Measurements from ENCODE around the gene BEAN1. TPM values are rescaled to one million over a fixed set of nuclear protein-coding genes. Genes with fewer than 3 reads are reported as not detected.
A peak's percentile ranks its signal among the peaks of the same experiment; 100 is the strongest.

BEAN1 gene
- total and polyA plus RNA-seq, 3 experiments from 2014 or later = 0.09 TPM; not detected in 2

- no peaks in the 10 kb centered on the region for H3K9me3 Mint-ChIP-seq
- Histone ChIP-seq H3K36me3 (ENCODE audit: insufficient read depth, low read length) (no peaks in the 10 kb centered on the region), H3K27ac (ENCODE audit: low read depth, low read length) (no peak overlapping the region), H3K4me1 (ENCODE audit: insufficient read depth, low read length) (no peaks in the 10 kb centered on the region), H3K4me3 (ENCODE audit: low read length) (no peak overlapping the region), H3K9me3 (ENCODE audit: low read length) (no peaks in the 10 kb centered on the region), H3K27me3 (ENCODE audit: insufficient read depth, low read length, poor library complexity, severe bottlenecking) (no peaks in the 10 kb centered on the region)
- DNase-seq = no peak
- ChIA-PET POLR2A (no interaction called here), CTCF (interaction anchor here (1.2 kb wide), 1 partner anchor 87 kb away, joined by 4 read pairs; no protein-coding TSS in a partner anchor)
- no peak overlapping the region for H3K4me3 Mint-ChIP-seq
- peaks cover 0 to 5% (median 4%) of the 10 kb centered on the region in 3 donors for H3K4me1 Mint-ChIP-seq
- H3K27ac Mint-ChIP-seq = no peak overlapping the region
- H3K27me3 Mint-ChIP-seq = peaks cover 0 to 2% of the 10 kb centered on the region in 2 donors
- H3K36me3 Mint-ChIP-seq = no peaks in the 10 kb centered on the region
Observed at GRCh38 chr16:66502020-66502913, 75.2 kb downstream of the BEAN1 start.

- POLR2A ChIA-PET = no interaction called here
Observed at GRCh38 chr16:66503030-66503429, 75.9 kb downstream of the BEAN1 start.

GRCh38 chr16:66503612-66504011, 76.5 kb downstream of the BEAN1 start:
- peaks cover 0 to 5% (median 4%) of the 10 kb centered on the region in 3 donors for H3K4me1 Mint-ChIP-seq
- no peaks in the 10 kb centered on the region for H3K9me3 Mint-ChIP-seq

More at GRCh38 chr16:66503030-66503429, 75.9 kb downstream of the BEAN1 start:
- no peaks in the 10 kb centered on the region for H3K9me3 ChIP-seq (ENCODE audit: low read length)
- CTCF ChIA-PET = interaction anchor here (1.2 kb wide), 1 partner anchor 86 kb away, joined by 4 read pairs; no protein-coding TSS in a partner anchor
- no peak overlapping the region for H3K4me3 ChIP-seq (ENCODE audit: low read length)
- Mint-ChIP-seq H3K4me1 (peaks cover 0 to 5% (median 4%) of the 10 kb centered on the region in 3 donors), H3K4me3 (no peak overlapping the region), H3K9me3 (no peaks in the 10 kb centered on the region), H3K36me3 (no peaks in the 10 kb centered on the region), H3K27me3 (peaks cover 0 to 2% of the 10 kb centered on the region in 2 donors), H3K27ac (no peak overlapping the region)
- H3K36me3 ChIP-seq (ENCODE audit: insufficient read depth, low read length) = no peaks in the 10 kb centered on the region
- no peaks in the 10 kb centered on the region for H3K27me3 ChIP-seq (ENCODE audit: insufficient read depth, low read length, poor library complexity, severe bottlenecking)
- no peak for DNase-seq
- H3K4me1 ChIP-seq (ENCODE audit: insufficient read depth, low read length) = no peaks in the 10 kb centered on the region
- H3K27ac ChIP-seq (ENCODE audit: low read depth, low read length) = no peak overlapping the region

GRCh38 chr16:66507731-66508239, 80.7 kb downstream of the BEAN1 start:
- H3K27me3 Mint-ChIP-seq = peaks cover 0 to 2% of the 10 kb centered on the region in 2 donors
- ChIA-PET POLR2A (interaction anchor here (0.8 kb wide), 1 partner anchor 18 kb away, joined by 3 read pairs; no protein-coding TSS in a partner anchor), CTCF (interaction anchor here (1.5 to 1.6 kb wide), 2 partner anchors 15 to 82 kb away, joined by 5 to 8 read pairs; no protein-coding TSS in a partner anchor)
- no peaks in the 10 kb centered on the region for H3K9me3 Mint-ChIP-seq
- H3K9me3 ChIP-seq (ENCODE audit: low read length) = no peaks in the 10 kb centered on the region
- H3K36me3 ChIP-seq (ENCODE audit: insufficient read depth, low read length) = no peaks in the 10 kb centered on the region
- no peak overlapping the region for H3K27ac ChIP-seq (ENCODE audit: low read depth, low read length)
- H3K4me3 ChIP-seq (ENCODE audit: low read length) = no peak overlapping the region
- DNase-seq = no peak
- H3K27me3 ChIP-seq (ENCODE audit: insufficient read depth, low read length, poor library complexity, severe bottlenecking) = no peaks in the 10 kb centered on the region
- H3K4me1 Mint-ChIP-seq = peaks cover 6 to 14% (median 12%) of the 10 kb centered on the region in 3 donors
- H3K27ac Mint-ChIP-seq = no peak overlapping the region
- H3K36me3 Mint-ChIP-seq = no peaks in the 10 kb centered on the region
- H3K4me3 Mint-ChIP-seq = no peak overlapping the region
- H3K4me1 ChIP-seq (ENCODE audit: insufficient read depth, low read length) = peaks cover 5% of the 10 kb centered on the region

More at GRCh38 chr16:66503612-66504011, 76.5 kb downstream of the BEAN1 start:
- Histone ChIP-seq H3K4me1 (ENCODE audit: insufficient read depth, low read length) (no peaks in the 10 kb centered on the region), H3K9me3 (ENCODE audit: low read length) (no peaks in the 10 kb centered on the region), H3K27me3 (ENCODE audit: insufficient read depth, low read length, poor library complexity, severe bottlenecking) (no peaks in the 10 kb centered on the region), H3K27ac (ENCODE audit: low read depth, low read length) (no peak overlapping the region), H3K4me3 (ENCODE audit: low read length) (no peak overlapping the region), H3K36me3 (ENCODE audit: insufficient read depth, low read length) (no peaks in the 10 kb centered on the region)
- peaks cover 0 to 2% of the 10 kb centered on the region in 2 donors for H3K27me3 Mint-ChIP-seq
- no peak overlapping the region for H3K27ac Mint-ChIP-seq
- no peak overlapping the region for H3K4me3 Mint-ChIP-seq
- POLR2A ChIA-PET = no interaction called here
- H3K36me3 Mint-ChIP-seq = no peaks in the 10 kb centered on the region
- no peak for DNase-seq
- CTCF ChIA-PET = no interaction called here

GRCh38 chr16:66508248-66508913, 81.3 kb downstream of the BEAN1 start:
- Histone ChIP-seq H3K27ac (ENCODE audit: low read depth, low read length) (no peak overlapping the region), H3K4me1 (ENCODE audit: insufficient read depth, low read length) (peaks cover 5% of the 10 kb centered on the region), H3K9me3 (ENCODE audit: low read length) (no peaks in the 10 kb centered on the region), H3K27me3 (ENCODE audit: insufficient read depth, low read length, poor library complexity, severe bottlenecking) (no peaks in the 10 kb centered on the region), H3K36me3 (ENCODE audit: insufficient read depth, low read length) (no peaks in the 10 kb centered on the region), H3K4me3 (ENCODE audit: low read length) (no peak overlapping the region)
- DNase-seq = no peak
- Mint-ChIP-seq H3K27me3 (no peaks in the 10 kb centered on the region), H3K36me3 (peaks cover 0 to 2% (median 0%) of the 10 kb centered on the region in 3 donors), H3K9me3 (no peaks in the 10 kb centered on the region), H3K4me3 (no peak overlapping the region), H3K4me1 (peaks cover 9 to 17% (median 13%) of the 10 kb centered on the region in 3 donors), H3K27ac (peak overlapping the region in 2 of 8 donors; percentile 43 to 68)
- ChIA-PET CTCF (interaction anchor here (0.6 to 1.6 kb wide), 3 partner anchors 14 to 81 kb away, joined by 3 to 8 read pairs (median 5); no protein-coding TSS in a partner anchor), POLR2A (interaction anchor here (0.8 kb wide), 1 partner anchor 17 kb away, joined by 3 read pairs; no protein-coding TSS in a partner anchor)

GRCh38 chr16:66508914-66509496, 81.9 kb downstream of the BEAN1 start:
- H3K27ac ChIP-seq (ENCODE audit: low read depth, low read length) = no peak overlapping the region
- no peaks in the 10 kb centered on the region for H3K9me3 ChIP-seq (ENCODE audit: low read length)
- POLR2A ChIA-PET = no interaction called here
- peaks cover 5% of the 10 kb centered on the region for H3K4me1 ChIP-seq (ENCODE audit: insufficient read depth, low read length)
- no peak overlapping the region for H3K4me3 Mint-ChIP-seq
- DNase-seq = no peak
- H3K36me3 Mint-ChIP-seq = peaks cover 0 to 2% (median 0%) of the 10 kb centered on the region in 3 donors
- CTCF ChIA-PET = interaction anchor here (0.6 to 4.1 kb wide), 4 partner anchors 13 to 80 kb away, joined by 3 to 39 read pairs (median 6); no protein-coding TSS in a partner anchor
- H3K36me3 ChIP-seq (ENCODE audit: insufficient read depth, low read length) = no peaks in the 10 kb centered on the region
- no peaks in the 10 kb centered on the region for H3K9me3 Mint-ChIP-seq
- H3K27me3 ChIP-seq (ENCODE audit: insufficient read depth, low read length, poor library complexity, severe bottlenecking) = no peaks in the 10 kb centered on the region
- peaks cover 11 to 19% (median 12%) of the 10 kb centered on the region in 3 donors for H3K4me1 Mint-ChIP-seq
- H3K27ac Mint-ChIP-seq = peak overlapping the region in 2 of 8 donors; percentile 43 to 68
- no peaks in the 10 kb centered on the region for H3K27me3 Mint-ChIP-seq
- H3K4me3 ChIP-seq (ENCODE audit: low read length) = no peak overlapping the region

- no peaks in the 10 kb centered on the region for H3K36me3 ChIP-seq (ENCODE audit: insufficient read depth, low read length)
- Mint-ChIP-seq H3K27me3 (no peaks in the 10 kb centered on the region), H3K36me3 (peaks cover 0 to 2% (median 0%) of the 10 kb centered on the region in 3 donors), H3K4me3 (no peak overlapping the region), H3K4me1 (peaks cover 11 to 21% (median 12%) of the 10 kb centered on the region in 3 donors), H3K9me3 (no peaks in the 10 kb centered on the region), H3K27ac (peak overlapping the region in 1 of 8 donors; percentile 23)
- DNase-seq = no peak
- peaks cover 5% of the 10 kb centered on the region for H3K4me1 ChIP-seq (ENCODE audit: insufficient read depth, low read length)
- H3K4me3 ChIP-seq (ENCODE audit: low read length) = no peak overlapping the region
- POLR2A ChIA-PET = no interaction called here
- CTCF ChIA-PET = interaction anchor here (1.0 to 4.1 kb wide), 2 partner anchors 14 to 100 kb away, joined by 3 to 39 read pairs; no protein-coding TSS in a partner anchor
- H3K27me3 ChIP-seq (ENCODE audit: insufficient read depth, low read length, poor library complexity, severe bottlenecking) = no peaks in the 10 kb centered on the region
- H3K27ac ChIP-seq (ENCODE audit: low read depth, low read length) = no peak overlapping the region
- H3K9me3 ChIP-seq (ENCODE audit: low read length) = no peaks in the 10 kb centered on the region
Observed at GRCh38 chr16:66509576-66509975, 82.5 kb downstream of the BEAN1 start.

Data from CD8-positive, alpha-beta memory T cell (primary cell).